Measurements from ENCODE around the gene MCOLN1. TPM values are rescaled to one million over a fixed set of nuclear protein-coding genes. Genes with fewer than 3 reads are reported as not detected.

Gene MCOLN1
- total and polyA plus RNA-seq, 9 of the 15 experiments (the other 6 are each of a cell fraction or from before 2014, with no cell fraction given): 0.25 to 15.4 (median 7.1) TPM

GRCh38 chr19:7535047-7535997, 12.9 kb downstream of the MCOLN1 start, which contains the start of gene PNPLA6 (continued):
- TF ChIP-seq JUN (IDR thresholded peaks at IDR 0.05; ENCODE audit: borderline replicate concordance, low read depth, low read length) (peak; percentile 71), JUN (CRISPR knock-in tag; IDR thresholded peaks at IDR 0.05; ENCODE audit: borderline replicate concordance) (peak; percentile 92), DACH1 (IDR thresholded peaks at IDR 0.05; ENCODE audit: partially characterized antibody) (peak; percentile 63), ZNF644 (tag; IDR thresholded peaks at IDR 0.05; ENCODE audit: low read depth) (peak; percentile 82; the same call in 1 of the 2 replicates), TOE1 (IDR thresholded peaks at IDR 0.05; ENCODE audit: borderline replicate concordance) (peak; percentile 86), TOE1 (CRISPR knock-in tag; IDR thresholded peaks at IDR 0.05; ENCODE audit: borderline replicate concordance, low read depth) (peak; percentile 46; the same call in 1 of the 2 replicates), POLR2A (conservative IDR thresholded peaks at IDR 0.05) (no peak), YY1 (IDR thresholded peaks at IDR 0.05; ENCODE audit: borderline replicate concordance in 1 of 3, control insufficient read depth in 1 of 3, extremely low read depth in 1 of 3, insufficient read depth in 3 of 3, insufficient read length in 1 of 3, insufficient replicate concordance in 2 of 3, low read depth in 1 of 3, low read length in 2 of 3) (peak in 2 of 3 experiments; percentile 60 to 69), KDM1A (IDR thresholded peaks at IDR 0.05) (peak; percentile 88 to 96), ZNF561 (CRISPR knock-in tag; conservative IDR thresholded peaks at IDR 0.05) (no peak), SAFB2 (IDR thresholded peaks at IDR 0.05; ENCODE audit: borderline replicate concordance, low read depth, low read length, severe bottlenecking) (no peak), IRF2 (CRISPR knock-in tag; IDR thresholded peaks at IDR 0.05) (no peak), GTF2F1 (IDR thresholded peaks at IDR 0.05; ENCODE audit: low read depth, low read length) (no peak), HDGF (IDR thresholded peaks at IDR 0.05) (0 out of 2 replicates have a peak, but pooled peaks have one; percentile 20), SPI1 (IDR thresholded peaks at IDR 0.05; ENCODE audit: borderline replicate concordance, low read depth, low read length) (no peak), FOXM1 (IDR thresholded peaks at IDR 0.05; ENCODE audit: low read depth) (peak; percentile 31; the same call in 1 of the 2 replicates), FOXM1 (CRISPR knock-in tag; IDR thresholded peaks at IDR 0.05; ENCODE audit: low read depth) (no peak), HCFC1 (IDR thresholded peaks at IDR 0.05; ENCODE audit: low read depth, low read length) (peak; percentile 99), NFE2L1 (tag; IDR thresholded peaks at IDR 0.05; ENCODE audit: borderline replicate concordance, low read depth) (no peak), FIP1L1 (IDR thresholded peaks at IDR 0.05; ENCODE audit: low read depth, low read length, poor library complexity, severe bottlenecking) (peak; percentile 69), ZKSCAN3 (CRISPR knock-in tag; IDR thresholded peaks at IDR 0.05) (no peak), PHF21A (IDR thresholded peaks at IDR 0.05; ENCODE audit: borderline replicate concordance, low read depth) (no peak), MXD1 (CRISPR knock-in tag; IDR thresholded peaks at IDR 0.05; ENCODE audit: borderline replicate concordance, poor library complexity, severe bottlenecking) (no peak), CHD2 (IDR thresholded peaks at IDR 0.05; ENCODE audit: low read depth, low read length) (peak; percentile 67; the same call in 1 of the 2 replicates), MLLT1 (IDR thresholded peaks at IDR 0.05) (no peak), HNRNPLL (IDR thresholded peaks at IDR 0.05; ENCODE audit: low read depth, low read length, poor library complexity, severe bottlenecking) (peak; percentile 34), CBX5 (IDR thresholded peaks at IDR 0.05; ENCODE audit: borderline replicate concordance, low read depth) (no peak), MAFF (IDR thresholded peaks at IDR 0.05; ENCODE audit: low read length) (no peak)

All from K562 (cell line).